Vagina (tissue), 2 donors: ENCODE measurements around the gene SLTM.
"Not testable (repeated sequence)": the region's sequence is repeated elsewhere in the genome, so short reads cannot be mapped to it uniquely, and the experiment has no call there.

ENCODE experiments used
- POLR2A ChIP-seq, 2 donors: fragments of 450-650 bp; IDR thresholded peaks; one replicate each; pipeline ENCODE4 v1.6.1; 2017; ENCODE audit warnings: antibody characterized with exemption in 2 of 2, mild to moderate bottlenecking in 2 of 2, moderate library complexity in 2 of 2
- POLR2AphosphoS5 ChIP-seq, 2 donors: sonication (generic); formaldehyde crosslinking; IDR thresholded peaks; one replicate each; pipeline ENCODE4 v1.9.0; 2017; ENCODE audit warnings: antibody characterized with exemption in 2 of 2, mild to moderate bottlenecking in 2 of 2, low read depth in 1 of 2; ENCODE audit not compliant: insufficient read depth in 1 of 2
- TF ChIP-seq, protein P1 (sequence below), 3 experiments: fragments of 450-650 bp in 2 of 3; fragments of 200-600 bp in 1 of 3; sonication (generic) in 1 of 3; IDR thresholded peaks; one replicate each; pipeline ENCODE4 v1.5.1; 2017 to 2019; ENCODE audit warnings: antibody characterized with exemption in 3 of 3, mild to moderate bottlenecking in 2 of 3, moderate library complexity in 2 of 3

DNA sequence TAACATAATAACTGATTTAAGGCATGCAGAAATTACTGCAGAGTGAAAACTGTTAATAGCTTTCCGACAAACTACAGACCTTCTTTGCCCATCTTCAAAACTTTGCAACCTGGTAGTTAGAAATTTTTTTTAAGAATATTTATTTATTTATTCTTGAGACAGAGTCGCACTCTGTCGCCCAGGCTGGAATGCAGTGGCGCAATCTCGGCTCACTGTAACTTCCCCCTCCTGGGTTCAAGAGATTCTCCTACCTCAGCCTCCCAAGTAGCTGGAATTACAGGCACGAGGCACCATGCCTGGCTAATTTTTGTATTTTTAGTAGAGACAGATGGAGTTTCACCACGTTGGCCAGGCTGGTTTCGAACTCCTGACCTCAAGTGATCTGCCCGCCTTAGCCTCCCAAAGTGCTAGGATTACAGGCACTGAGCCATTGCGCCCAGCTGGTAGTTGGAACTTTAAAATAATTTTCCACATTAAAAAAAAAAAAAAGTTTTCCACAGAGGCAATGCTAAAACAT lies 15.8 kb downstream of the SLTM start:
- TF ChIP-seq, protein P1, sequence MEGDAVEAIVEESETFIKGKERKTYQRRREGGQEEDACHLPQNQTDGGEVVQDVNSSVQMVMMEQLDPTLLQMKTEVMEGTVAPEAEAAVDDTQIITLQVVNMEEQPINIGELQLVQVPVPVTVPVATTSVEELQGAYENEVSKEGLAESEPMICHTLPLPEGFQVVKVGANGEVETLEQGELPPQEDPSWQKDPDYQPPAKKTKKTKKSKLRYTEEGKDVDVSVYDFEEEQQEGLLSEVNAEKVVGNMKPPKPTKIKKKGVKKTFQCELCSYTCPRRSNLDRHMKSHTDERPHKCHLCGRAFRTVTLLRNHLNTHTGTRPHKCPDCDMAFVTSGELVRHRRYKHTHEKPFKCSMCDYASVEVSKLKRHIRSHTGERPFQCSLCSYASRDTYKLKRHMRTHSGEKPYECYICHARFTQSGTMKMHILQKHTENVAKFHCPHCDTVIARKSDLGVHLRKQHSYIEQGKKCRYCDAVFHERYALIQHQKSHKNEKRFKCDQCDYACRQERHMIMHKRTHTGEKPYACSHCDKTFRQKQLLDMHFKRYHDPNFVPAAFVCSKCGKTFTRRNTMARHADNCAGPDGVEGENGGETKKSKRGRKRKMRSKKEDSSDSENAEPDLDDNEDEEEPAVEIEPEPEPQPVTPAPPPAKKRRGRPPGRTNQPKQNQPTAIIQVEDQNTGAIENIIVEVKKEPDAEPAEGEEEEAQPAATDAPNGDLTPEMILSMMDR (IDR thresholded peaks at IDR 0.05), result not testable (repeated sequence)
- not testable (repeated sequence) for TF ChIP-seq POLR2AphosphoS5 (IDR thresholded peaks at IDR 0.05; ENCODE audit: insufficient read depth in 1 of 2, low read depth in 1 of 2); POLR2A (IDR thresholded peaks at IDR 0.05)
